ENCODE data around the gene MRPL48. TPM values are rescaled to one million over a fixed set of nuclear protein-coding genes. Genes with fewer than 3 reads are reported as not detected.
"Not testable (repeated sequence)": the region's sequence is repeated elsewhere in the genome, so short reads cannot be mapped to it uniquely, and the experiment has no call there.

Gene MRPL48
- total and polyA plus RNA-seq, 4 donors, result 14.1 to 42.3 (median 22.6) TPM

- no peaks in the 10 kb centered on the region for H3K9me3 ChIP-seq (ENCODE audit: control insufficient read depth, low read length)
- no peaks in the 10 kb centered on the region for H3K4me1 ChIP-seq (ENCODE audit: control insufficient read depth in 1 of 2, insufficient read depth in 2 of 2, low read length in 2 of 2)
- peak; percentile 97 for ATAC-seq (ENCODE audit: low FRiP score)
- intact Hi-C loops (cut with DNase I), result loop anchor here (1.0 kb wide), 1 partner anchor 18 kb away; no protein-coding TSS in a partner anchor
- 0% methylated on average over 55 to 74 of the region's 74 CpGs for WGBS, 2 donors
- H3K27me3 ChIP-seq (ENCODE audit: control insufficient read depth in 1 of 2, insufficient read depth in 2 of 2, low read length in 1 of 2), result no peaks in the 10 kb centered on the region
- DNase-seq, result peak; percentile 100
- H3K36me3 ChIP-seq (ENCODE audit: control insufficient read depth in 1 of 2, insufficient read depth in 2 of 2, low read length in 1 of 2), result no peaks in the 10 kb centered on the region
- H3K4me3 ChIP-seq (ENCODE audit: low read length in 2 of 2), result peak within 1 kb of the TSS; percentile 87 to 96
- peak within 1 kb of the TSS; percentile 71 to 84 for H3K27ac ChIP-seq (ENCODE audit: low read depth in 1 of 2, low read length in 2 of 2)
Measured at GRCh38 chr11:73760679-73761402, 26.8 kb upstream of the MRPL48 start, which contains the start of gene RAB6A. Gene RAB6A, minus strand, starts transcription at chr11:73761074. Its CDS starts 439 bp downstream, at chr11:73760635.

GRCh38 chr11:73761403-73761945 lies 26.2 kb upstream of the MRPL48 start:
- intact Hi-C loops (cut with DNase I), result loop anchor here (1.0 kb wide), 1 partner anchor 18 kb away; no protein-coding TSS in a partner anchor
- Histone ChIP-seq H3K9me3 (ENCODE audit: control insufficient read depth, low read length) (no peaks in the 10 kb centered on the region), H3K27ac (ENCODE audit: low read depth in 1 of 2, low read length in 2 of 2) (peak overlapping the region in 1 of 2 donors; percentile 41), H3K4me3 (ENCODE audit: low read length in 2 of 2) (no peak overlapping the region), H3K36me3 (ENCODE audit: control insufficient read depth in 1 of 2, insufficient read depth in 2 of 2, low read length in 1 of 2) (no peaks in the 10 kb centered on the region), H3K4me1 (ENCODE audit: control insufficient read depth in 1 of 2, insufficient read depth in 2 of 2, low read length in 2 of 2) (no peaks in the 10 kb centered on the region), H3K27me3 (ENCODE audit: control insufficient read depth in 1 of 2, insufficient read depth in 2 of 2, low read length in 1 of 2) (no peaks in the 10 kb centered on the region)
- 48 to 51% methylated on average over 15 to 16 of the region's 16 CpGs for WGBS, 2 donors
- ATAC-seq (ENCODE audit: low FRiP score), result peak; percentile 27
- no peak for DNase-seq

- H3K27ac ChIP-seq (ENCODE audit: low read depth in 1 of 2, low read length in 2 of 2), result no peak overlapping the region
- intact Hi-C loops (cut with DNase I), result no loop called here
Measured at GRCh38 chr11:73762732-73763131, 24.9 kb upstream of the MRPL48 start.

GRCh38 chr11:73766763-73767162 lies 20.9 kb upstream of the MRPL48 start:
- intact Hi-C loops (cut with DNase I), result no loop called here
- H3K9me3 ChIP-seq (ENCODE audit: control insufficient read depth, low read length), result no peaks in the 10 kb centered on the region
- no peaks in the 10 kb centered on the region for H3K36me3 ChIP-seq (ENCODE audit: control insufficient read depth in 1 of 2, insufficient read depth in 2 of 2, low read length in 1 of 2)
- ATAC-seq (ENCODE audit: low FRiP score) (no peak), DNase-seq (no peak)
- no peak overlapping the region for H3K27ac ChIP-seq (ENCODE audit: low read depth in 1 of 2, low read length in 2 of 2)
- H3K4me3 ChIP-seq (ENCODE audit: low read length in 2 of 2), result no peak overlapping the region
- H3K27me3 ChIP-seq (ENCODE audit: control insufficient read depth in 1 of 2, insufficient read depth in 2 of 2, low read length in 1 of 2), result no peaks in the 10 kb centered on the region
- 75 to 86% methylated on average over 1 of the region's 1 CpG for WGBS, 2 donors
- no peaks in the 10 kb centered on the region for H3K4me1 ChIP-seq (ENCODE audit: control insufficient read depth in 1 of 2, insufficient read depth in 2 of 2, low read length in 2 of 2)

More at GRCh38 chr11:73762732-73763131, 24.9 kb upstream of the MRPL48 start:
- ATAC-seq (ENCODE audit: low FRiP score), result no peak
- Histone ChIP-seq H3K36me3 (ENCODE audit: control insufficient read depth in 1 of 2, insufficient read depth in 2 of 2, low read length in 1 of 2) (no peaks in the 10 kb centered on the region), H3K4me1 (ENCODE audit: control insufficient read depth in 1 of 2, insufficient read depth in 2 of 2, low read length in 2 of 2) (no peaks in the 10 kb centered on the region), H3K27me3 (ENCODE audit: control insufficient read depth in 1 of 2, insufficient read depth in 2 of 2, low read length in 1 of 2) (no peaks in the 10 kb centered on the region), H3K9me3 (ENCODE audit: control insufficient read depth, low read length) (no peaks in the 10 kb centered on the region), H3K4me3 (ENCODE audit: low read length in 2 of 2) (no peak overlapping the region)
- no peak for DNase-seq

GRCh38 chr11:73770811-73771210 lies 16.9 kb upstream of the MRPL48 start:
- H3K36me3 ChIP-seq (ENCODE audit: control insufficient read depth in 1 of 2, insufficient read depth in 2 of 2, low read length in 1 of 2); H3K27me3 ChIP-seq (ENCODE audit: control insufficient read depth in 1 of 2, insufficient read depth in 2 of 2, low read length in 1 of 2); intact Hi-C loops (cut with DNase I); DNase-seq; H3K9me3 ChIP-seq (ENCODE audit: control insufficient read depth, low read length); ATAC-seq (ENCODE audit: low FRiP score); H3K27ac ChIP-seq (ENCODE audit: low read depth in 1 of 2, low read length in 2 of 2); H3K4me3 ChIP-seq (ENCODE audit: low read length in 2 of 2); H3K4me1 ChIP-seq (ENCODE audit: control insufficient read depth in 1 of 2, insufficient read depth in 2 of 2, low read length in 2 of 2): not testable (repeated sequence)
- 94 to 95% methylated on average over 7 of the region's 7 CpGs for WGBS, 2 donors

GRCh38 chr11:73779084-73779902 lies 8.4 kb upstream of the MRPL48 start:
- intact Hi-C loops (cut with DNase I), result loop anchor here (1.0 kb wide), 2 partner anchors 9 to 18 kb away; partner anchors contain the start of gene RAB6A (in 2 of the 2)

GRCh38 chr11:73781303-73781702 lies 6.4 kb upstream of the MRPL48 start:
- Histone ChIP-seq H3K27me3 (ENCODE audit: control insufficient read depth in 1 of 2, insufficient read depth in 2 of 2, low read length in 1 of 2) (no peaks in the 10 kb centered on the region), H3K27ac (ENCODE audit: low read depth in 1 of 2, low read length in 2 of 2) (no peak overlapping the region), H3K36me3 (ENCODE audit: control insufficient read depth in 1 of 2, insufficient read depth in 2 of 2, low read length in 1 of 2) (no peaks in the 10 kb centered on the region), H3K9me3 (ENCODE audit: control insufficient read depth, low read length) (no peaks in the 10 kb centered on the region), H3K4me3 (ENCODE audit: low read length in 2 of 2) (no peak overlapping the region), H3K4me1 (ENCODE audit: control insufficient read depth in 1 of 2, insufficient read depth in 2 of 2, low read length in 2 of 2) (no peaks in the 10 kb centered on the region)
- DNase-seq (no peak), ATAC-seq (ENCODE audit: low FRiP score) (no peak)
- WGBS, 2 donors, result 89 to 93% methylated on average over 6 of the region's 6 CpGs
- intact Hi-C loops (cut with DNase I), result no loop called here

More at GRCh38 chr11:73779084-73779902, 8.4 kb upstream of the MRPL48 start:
- Histone ChIP-seq H3K27ac (ENCODE audit: low read depth in 1 of 2, low read length in 2 of 2) (peak overlapping the region; percentile 62 to 64), H3K36me3 (ENCODE audit: control insufficient read depth in 1 of 2, insufficient read depth in 2 of 2, low read length in 1 of 2) (no peaks in the 10 kb centered on the region), H3K27me3 (ENCODE audit: control insufficient read depth in 1 of 2, insufficient read depth in 2 of 2, low read length in 1 of 2) (no peaks in the 10 kb centered on the region), H3K4me3 (ENCODE audit: low read length in 2 of 2) (peak overlapping the region; percentile 11 to 44), H3K9me3 (ENCODE audit: control insufficient read depth, low read length) (no peaks in the 10 kb centered on the region), H3K4me1 (ENCODE audit: control insufficient read depth in 1 of 2, insufficient read depth in 2 of 2, low read length in 2 of 2) (no peaks in the 10 kb centered on the region)
- ATAC-seq (ENCODE audit: low FRiP score), result peak; percentile 100
- peak; percentile 100 for DNase-seq
- WGBS, 2 donors, result 0 to 1% methylated on average over 27 to 30 of the region's 30 CpGs

- H3K9me3 ChIP-seq (ENCODE audit: control insufficient read depth, low read length), result no peaks in the 10 kb centered on the region
- H3K27me3 ChIP-seq (ENCODE audit: control insufficient read depth in 1 of 2, insufficient read depth in 2 of 2, low read length in 1 of 2), result no peaks in the 10 kb centered on the region
- ATAC-seq (ENCODE audit: low FRiP score) (no peak), DNase-seq (no peak)
- WGBS, 2 donors, result 75 to 81% methylated on average over 5 of the region's 5 CpGs
- no peaks in the 10 kb centered on the region for H3K4me1 ChIP-seq (ENCODE audit: control insufficient read depth in 1 of 2, insufficient read depth in 2 of 2, low read length in 2 of 2)
- intact Hi-C loops (cut with DNase I), result no loop called here
- H3K36me3 ChIP-seq (ENCODE audit: control insufficient read depth in 1 of 2, insufficient read depth in 2 of 2, low read length in 1 of 2), result no peaks in the 10 kb centered on the region
- no peak overlapping the region for H3K27ac ChIP-seq (ENCODE audit: low read depth in 1 of 2, low read length in 2 of 2)
- H3K4me3 ChIP-seq (ENCODE audit: low read length in 2 of 2), result no peak overlapping the region
Measured at GRCh38 chr11:73783483-73784020, 4.1 kb upstream of the MRPL48 start.

Measured in aorta (tissue), 5 donors.